Astrocyte (in vitro differentiated cells and primary cell): Measurements from ENCODE around the gene ADH1C. TPM values are rescaled to one million over a fixed set of nuclear protein-coding genes. Genes with fewer than 3 reads are reported as not detected.
"Not testable (repeated sequence)": the region's sequence is repeated elsewhere in the genome, so short reads cannot be mapped to it uniquely, and the experiment has no call there.

Experiments used
- DNase-seq: peaks from one replicate; pipeline ENCODE4 v3.0.0-alpha.2; 2010; ENCODE audit warnings: low read depth
- FAIRE-seq: peaks from 2 replicates; lab custom pipeline; 2011; peaks lifted over from hg19 to GRCh38; lab: Jason Lieb, UNC
- H2AFZ ChIP-seq: 2 replicates; pipeline ENCODE4 v1.6.0; 2012; ENCODE audit warnings: low read depth, low read length, inconsistent platforms
- H3K27ac ChIP-seq: 2 replicates; pipeline ENCODE4 v1.5.1; 2011; ENCODE audit warnings: low read depth, low read length, inconsistent platforms
- H3K27me3 ChIP-seq: 2 replicates; pipeline ENCODE4 v1.6.0; 2011; ENCODE audit warnings: low read length, inconsistent platforms; ENCODE audit not compliant: insufficient read depth
- H3K36me3 ChIP-seq: 2 replicates; pipeline ENCODE4 v1.5.1; 2011; ENCODE audit warnings: low read length, inconsistent platforms; ENCODE audit not compliant: insufficient read depth
- H3K4me1 ChIP-seq: 2 replicates; pipeline ENCODE4 v1.5.1; 2011; ENCODE audit warnings: low read length, inconsistent platforms; ENCODE audit not compliant: insufficient read depth
- H3K4me2 ChIP-seq: 2 replicates; pipeline ENCODE4 v1.6.0; 2012; ENCODE audit warnings: low read length, inconsistent platforms
- H3K4me3 ChIP-seq: 2 replicates; pipeline ENCODE4 v1.5.1; 2011; ENCODE audit warnings: low read depth, mild to moderate bottlenecking, low read length, inconsistent platforms; ENCODE audit not compliant: insufficient read depth
- H3K79me2 ChIP-seq: 2 replicates; pipeline ENCODE4 v1.6.0; 2012; ENCODE audit warnings: mild to moderate bottlenecking, low read length, inconsistent platforms; ENCODE audit not compliant: insufficient read depth
- H3K9ac ChIP-seq: 2 replicates; pipeline ENCODE4 v1.6.0; 2012; ENCODE audit warnings: mild to moderate bottlenecking, low read length, inconsistent platforms
- H3K9me3 ChIP-seq: 2 replicates; pipeline ENCODE4 v1.5.1; 2012; ENCODE audit warnings: low read depth, mild to moderate bottlenecking, low read length, inconsistent platforms; ENCODE audit not compliant: insufficient read depth
- H4K20me1 ChIP-seq: 2 replicates; pipeline ENCODE4 v1.6.0; 2012; ENCODE audit warnings: low read length, inconsistent platforms; ENCODE audit not compliant: insufficient read depth
- H3K27ac Mint-ChIP-seq: one replicate; pipeline ENCODE4 v1.8.0; 2021; ENCODE audit warnings: mild to moderate bottlenecking, mixed read lengths; ENCODE audit not compliant: unreplicated experiment
- H3K27me3 Mint-ChIP-seq: one replicate; pipeline ENCODE4 v1.8.0; 2021; ENCODE audit warnings: low read depth, mixed read lengths; ENCODE audit not compliant: unreplicated experiment
- H3K36me3 Mint-ChIP-seq: one replicate; pipeline ENCODE4 v1.8.0; 2021; ENCODE audit warnings: low read depth, mixed read lengths; ENCODE audit not compliant: unreplicated experiment
- H3K4me1 Mint-ChIP-seq: one replicate; pipeline ENCODE4 v1.8.0; 2021; ENCODE audit warnings: low read depth, mixed read lengths; ENCODE audit not compliant: unreplicated experiment
- H3K4me3 Mint-ChIP-seq: one replicate; pipeline ENCODE4 v1.8.0; 2021; ENCODE audit warnings: mild to moderate bottlenecking, moderate library complexity, mixed read lengths; ENCODE audit not compliant: unreplicated experiment
- H3K9me3 Mint-ChIP-seq: one replicate; pipeline ENCODE4 v1.8.0; 2021; ENCODE audit warnings: mild to moderate bottlenecking, mixed read lengths; ENCODE audit not compliant: unreplicated experiment
- CTCF ChIP-seq: IDR thresholded peaks from 2 replicates; pipeline ENCODE4 v1.5.1; 2011; ENCODE audit warnings: low read depth, mild to moderate bottlenecking, inconsistent platforms, low read length, moderate library complexity; ENCODE audit not compliant: insufficient read depth
- EZH2 ChIP-seq: IDR thresholded peaks from 2 replicates; pipeline ENCODE4 v1.6.1; 2012; ENCODE audit warnings: mild to moderate bottlenecking, low read length, inconsistent platforms; ENCODE audit not compliant: insufficient read depth
- total RNA-seq: library from RNA; stranded (reverse); gene quantifications from 2 replicates; pipeline ENCODE4 v1.2.1, GENCODE V29; 2021

ADH1C gene
- total RNA-seq, 1 donor from 2014 or later: not detected

GRCh38 chr4:99349338-99349737, 3.2 kb downstream of the ADH1C start:
- Histone ChIP-seq H3K79me2 (no peaks in the 10 kb centered on the region), H3K9ac (no peak overlapping the region), H3K36me3 (no peaks in the 10 kb centered on the region), H2AFZ (no peak overlapping the region), H3K4me2 (no peak overlapping the region), H4K20me1 (no peaks in the 10 kb centered on the region), H3K4me3 (no peak overlapping the region), H3K4me1 (no peaks in the 10 kb centered on the region), H3K27ac (no peak overlapping the region), H3K9me3 (peaks cover 5% of the 10 kb centered on the region), H3K27me3 (no peaks in the 10 kb centered on the region)
- TF ChIP-seq CTCF: no peak
- no peak for TF ChIP-seq EZH2
- H3K27me3 Mint-ChIP-seq: no peaks in the 10 kb centered on the region
- DNase-seq (no peak), FAIRE-seq (no peak)
- H3K27ac Mint-ChIP-seq: no peak overlapping the region
- no peaks in the 10 kb centered on the region for H3K4me1 Mint-ChIP-seq
- no peaks in the 10 kb centered on the region for H3K36me3 Mint-ChIP-seq
- H3K9me3 Mint-ChIP-seq: no peaks in the 10 kb centered on the region
- no peak overlapping the region for H3K4me3 Mint-ChIP-seq

GRCh38 chr4:99342624-99343023, 9.9 kb downstream of the ADH1C start:
- not testable (repeated sequence) for H4K20me1 ChIP-seq

DNA sequence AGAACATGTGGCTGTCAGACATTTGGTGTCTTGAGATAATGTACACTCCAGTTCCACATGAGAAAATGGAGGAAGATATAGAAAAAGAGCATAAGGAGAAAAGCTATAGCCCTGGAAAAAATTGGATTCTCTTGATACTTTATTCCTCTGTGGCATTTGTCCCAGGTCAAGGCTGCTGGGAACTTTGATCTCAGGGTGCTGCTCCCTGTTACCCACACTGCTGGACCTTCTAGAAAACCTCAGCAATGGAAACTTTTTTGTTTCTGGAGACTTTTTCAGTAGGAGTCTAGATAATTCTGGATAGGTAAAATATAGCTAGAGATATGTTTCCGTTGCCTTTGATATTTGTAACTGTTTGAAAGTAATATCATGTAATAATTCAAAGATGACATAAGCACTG, 11.1 kb downstream of the ADH1C start:
- H2AFZ ChIP-seq: no peak overlapping the region
- no peak overlapping the region for H3K4me3 ChIP-seq
- no peaks in the 10 kb centered on the region for H3K9me3 ChIP-seq
- H4K20me1 ChIP-seq: no peaks in the 10 kb centered on the region
- no peak for FAIRE-seq
- Mint-ChIP-seq H3K36me3 (no peaks in the 10 kb centered on the region), H3K4me1 (no peaks in the 10 kb centered on the region), H3K27ac (no peak overlapping the region), H3K27me3 (no peaks in the 10 kb centered on the region), H3K4me3 (no peak overlapping the region), H3K9me3 (no peaks in the 10 kb centered on the region)
- H3K27me3 ChIP-seq: no peaks in the 10 kb centered on the region
- H3K27ac ChIP-seq: no peak overlapping the region
- H3K4me2 ChIP-seq: no peak overlapping the region
- H3K4me1 ChIP-seq: no peaks in the 10 kb centered on the region
- H3K9ac ChIP-seq: no peak overlapping the region
- TF ChIP-seq EZH2 (no peak), CTCF (no peak)
- no peaks in the 10 kb centered on the region for H3K79me2 ChIP-seq
- no peak for DNase-seq
- H3K36me3 ChIP-seq: no peaks in the 10 kb centered on the region

More at GRCh38 chr4:99342624-99343023, 9.9 kb downstream of the ADH1C start:
- not testable (repeated sequence) for H2AFZ ChIP-seq, H3K4me1 Mint-ChIP-seq, H3K27me3 ChIP-seq, H3K27ac Mint-ChIP-seq, H3K9ac ChIP-seq, H3K4me1 ChIP-seq, H3K27ac ChIP-seq, H3K36me3 Mint-ChIP-seq, H3K9me3 Mint-ChIP-seq, H3K4me3 ChIP-seq, H3K9me3 ChIP-seq, H3K79me2 ChIP-seq, FAIRE-seq, H3K27me3 Mint-ChIP-seq, H3K4me3 Mint-ChIP-seq, DNase-seq, H3K36me3 ChIP-seq, H3K4me2 ChIP-seq
